Liver (tissue), 9 donors: ENCODE measurements around the gene AKAP13. TPM values are rescaled to one million over a fixed set of nuclear protein-coding genes. Genes with fewer than 3 reads are reported as not detected.

Source experiments
- DNase-seq: peaks from one replicate; pipeline ENCODE4 v3.0.0-alpha.2; 2017; ENCODE audit warnings: low spot score
- H3K27ac ChIP-seq, 2 donors: one replicate each; pipeline ENCODE4 v1.7.0; 2013; ENCODE audit warnings: inconsistent platforms in 2 of 2, low read length in 2 of 2, control low read depth in 1 of 2, low read depth in 1 of 2, mild to moderate bottlenecking in 1 of 2
- H3K27me3 ChIP-seq, 4 donors: one replicate each; pipeline versions ENCODE4 v1.6.1 to v1.7.0; 2013; ENCODE audit warnings: low read length in 3 of 4, inconsistent platforms in 1 of 4, mild to moderate bottlenecking in 1 of 4, moderate library complexity in 1 of 4; ENCODE audit not compliant: control insufficient read depth in 4 of 4, insufficient read depth in 4 of 4
- H3K36me3 ChIP-seq, 4 donors: one replicate each; pipeline versions ENCODE4 v1.6.1 to v1.7.0; 2013; ENCODE audit warnings: low read length in 3 of 4, mild to moderate bottlenecking in 3 of 4, low read depth in 1 of 4, moderate library complexity in 1 of 4; ENCODE audit not compliant: control insufficient read depth in 4 of 4, insufficient read depth in 3 of 4
- H3K4me1 ChIP-seq, 4 donors: one replicate each; pipeline versions ENCODE4 v1.6.1 to v1.7.0; 2013; ENCODE audit warnings: low read length in 3 of 4, mild to moderate bottlenecking in 3 of 4, moderate library complexity in 1 of 4; ENCODE audit not compliant: control insufficient read depth in 4 of 4, insufficient read depth in 4 of 4
- H3K4me3 ChIP-seq, 3 donors: one replicate each; pipeline versions ENCODE4 v1.6.1 to v1.7.0; 2013; ENCODE audit warnings: low read length in 3 of 3, control low read depth in 1 of 3, low read depth in 1 of 3, mild to moderate bottlenecking in 1 of 3
- H3K9ac ChIP-seq, 2 donors: one replicate each; pipeline ENCODE4 v1.7.0; 2013; ENCODE audit warnings: low read length in 2 of 2, mild to moderate bottlenecking in 2 of 2, moderate library complexity in 2 of 2, control low read depth in 1 of 2, low read depth in 1 of 2
- H3K9me3 ChIP-seq, 4 donors: one replicate each; pipeline versions ENCODE4 v1.6.1 to v1.7.0; 2013; ENCODE audit warnings: low read length in 3 of 4; ENCODE audit not compliant: control insufficient read depth in 4 of 4
- ATF3 ChIP-seq: IDR thresholded peaks from 2 replicates; pipeline ENCODE4 v1.6.1; 2016; ENCODE audit warnings: antibody characterized with exemption
- CTCF ChIP-seq: fragments of 150-350 bp; IDR thresholded peaks from 2 replicates; pipeline ENCODE4 v1.5.1; 2017; ENCODE audit warnings: improper control_type of control experiment, low read depth, low read length; ENCODE audit not compliant: missing input control
- FOXA1 ChIP-seq: IDR thresholded peaks from 2 replicates; pipeline ENCODE4 v1.6.1; 2016; ENCODE audit warnings: antibody characterized with exemption
- FOXA2 ChIP-seq: IDR thresholded peaks from 2 replicates; pipeline ENCODE4 v1.6.1; 2016; ENCODE audit warnings: antibody characterized with exemption
- GABPA ChIP-seq, 2 donors: IDR thresholded peaks in 1 of 2; conservative IDR thresholded peaks in 1 of 2; 2 replicates each; pipeline ENCODE4 v1.6.1; 2016; ENCODE audit warnings: antibody characterized with exemption in 2 of 2, mild to moderate bottlenecking in 1 of 2, moderate library complexity in 1 of 2
- HNF4A ChIP-seq, 2 donors: conservative IDR thresholded peaks; 2 replicates each; pipeline ENCODE4 v1.6.1; 2016; ENCODE audit warnings: antibody characterized with exemption in 2 of 2, mild to moderate bottlenecking in 2 of 2
- HNF4G ChIP-seq: IDR thresholded peaks from 2 replicates; pipeline ENCODE4 v1.6.1; 2016; ENCODE audit warnings: antibody characterized with exemption
- JUND ChIP-seq, 2 donors: IDR thresholded peaks; 2 replicates each; pipeline ENCODE4 v1.6.1; 2016; ENCODE audit warnings: antibody characterized with exemption in 2 of 2
- MAX ChIP-seq: IDR thresholded peaks from 2 replicates; pipeline ENCODE4 v1.6.1; 2016; ENCODE audit warnings: antibody characterized with exemption
- NR2F2 ChIP-seq: IDR thresholded peaks from 2 replicates; pipeline ENCODE4 v1.6.1; 2016; ENCODE audit warnings: antibody characterized with exemption
- RAD21 ChIP-seq, 2 donors: IDR thresholded peaks; 2 replicates each; pipeline ENCODE4 v1.6.1; 2016; ENCODE audit warnings: antibody characterized with exemption in 2 of 2, mild to moderate bottlenecking in 2 of 2
- REST ChIP-seq: IDR thresholded peaks from 2 replicates; pipeline ENCODE4 v1.6.1; 2016; ENCODE audit warnings: antibody characterized with exemption, mild to moderate bottlenecking
- RXRA ChIP-seq, 2 donors: IDR thresholded peaks; 2 replicates each; pipeline ENCODE4 v1.6.1; 2017 to 2018; ENCODE audit warnings: antibody characterized with exemption in 2 of 2, mild to moderate bottlenecking in 1 of 2
- TAF1 ChIP-seq: conservative IDR thresholded peaks from 2 replicates; pipeline ENCODE4 v1.6.1; 2016; ENCODE audit warnings: antibody characterized with exemption, mild to moderate bottlenecking
- YY1 ChIP-seq: IDR thresholded peaks from 2 replicates; pipeline ENCODE4 v1.6.1; 2016; ENCODE audit warnings: antibody characterized with exemption, mild to moderate bottlenecking
- WGBS: extraction: QIAGEN DNeasy Blood & Tissue Kit; methylation state at CpG from one replicate; pipeline ENCODE4 v1.1.7; 2013; 5-methylcytosine and 5-hydroxymethylcytosine counted together
- polyA plus RNA-seq, 2 donors: library from polyadenylated mRNA; stranded (reverse) in 1 of 2; unstranded in 1 of 2; fragments of 200-250 nt in 1 of 2; fragments of >200 nt in 1 of 2; fragmentation: Nextera tagmentation in 1 of 2; extraction: Ambion mirVana in 1 of 2; gene quantifications; one replicate each; pipeline versions ENCODE4 v1.2.1 to v1.2.3, GENCODE V29; 2013 to 2015
- total RNA-seq, 2 donors: library from RNA; depleted of rRNA; stranded (reverse); fragments of >200 nt; gene quantifications; one replicate each; pipeline ENCODE4 v1.2.3, GENCODE V29; 2014
- donor health status: healthy.
- donor health status: healthy.
- donor health status: healthy.
- donor health status: healthy.
- donor health status: healthy.

AKAP13 gene
- total and polyA plus RNA-seq, 4 donors, result 18.6 to 92.3 (median 37.4) TPM

GRCh38 chr15:85623315-85624049 lies 243.1 kb downstream of the AKAP13 start:
- Histone ChIP-seq H3K27me3 (no peaks in the 10 kb centered on the region), H3K4me3 (no peak overlapping the region), H3K36me3 (peaks cover 0 to 7% (median 0%) of the 10 kb centered on the region in 4 donors), H3K9me3 (no peaks in the 10 kb centered on the region), H3K27ac (peak overlapping the region in 1 of 2 donors; percentile 29), H3K4me1 (peaks cover 2 to 14% (median 5%) of the 10 kb centered on the region in 4 donors), H3K9ac (no peak overlapping the region)
- no peak for DNase-seq
- WGBS, result 84% methylated on average over 5 of the region's 5 CpGs
- TF ChIP-seq JUND (IDR thresholded peaks at IDR 0.05), result peak in 1 of 2 donors; percentile 16
- no peak for TF ChIP-seq NR2F2
- no peak for TF ChIP-seq FOXA1

- no peak for DNase-seq
- no peak overlapping the region for H3K9ac ChIP-seq
Measured at GRCh38 chr15:85624291-85624801, 243.9 kb downstream of the AKAP13 start.

GRCh38 chr15:85625166-85625830 lies 244.9 kb downstream of the AKAP13 start:
- Histone ChIP-seq H3K36me3 (peaks cover 0 to 7% (median 0%) of the 10 kb centered on the region in 4 donors), H3K27ac (peak overlapping the region in 1 of 2 donors; percentile 2), H3K4me3 (no peak overlapping the region), H3K9me3 (no peaks in the 10 kb centered on the region), H3K27me3 (no peaks in the 10 kb centered on the region), H3K4me1 (peaks cover 0 to 14% (median under 1%) of the 10 kb centered on the region in 4 donors), H3K9ac (no peak overlapping the region)
- WGBS, result 83% methylated on average over 7 of the region's 7 CpGs
- DNase-seq, result no peak
- TF ChIP-seq GABPA (IDR thresholded peaks at IDR 0.05 in 1 of 2, conservative IDR thresholded peaks at IDR 0.05 in 1 of 2) (no peak), HNF4G (no peak), MAX (no peak), REST (no peak), HNF4A (conservative IDR thresholded peaks at IDR 0.05) (no peak), CTCF (no peak), ATF3 (no peak), RAD21 (IDR thresholded peaks at IDR 0.05) (no peak)

More at GRCh38 chr15:85624291-85624801, 243.9 kb downstream of the AKAP13 start:
- Histone ChIP-seq H3K4me3 (no peak overlapping the region), H3K36me3 (peaks cover 0 to 7% (median 0%) of the 10 kb centered on the region in 4 donors), H3K27me3 (no peaks in the 10 kb centered on the region), H3K9me3 (no peaks in the 10 kb centered on the region), H3K27ac (peak overlapping the region; percentile 29 to 39), H3K4me1 (peaks cover 2 to 14% (median 5%) of the 10 kb centered on the region in 4 donors)
- WGBS, result 48% methylated on average over 7 of the region's 7 CpGs
- no peak for TF ChIP-seq YY1
- no peak for TF ChIP-seq CTCF
- TF ChIP-seq RXRA (IDR thresholded peaks at IDR 0.05), result no peak
- no peak for TF ChIP-seq TAF1
- TF ChIP-seq FOXA2, result no peak
- no peak for TF ChIP-seq ATF3
